A549 (cell line): ENCODE results near the gene FAM8A1.

Experiments used
- CHD2 ChIP-seq: fragments of 150-350 bp; IDR thresholded peaks from 2 replicates; pipeline ENCODE4 v1.6.1; 2014; ENCODE audit warnings: low read length; ENCODE audit not compliant: partially characterized antibody
- CHD4 ChIP-seq: fragments of 200-600 bp; sonication (generic); IDR thresholded peaks from 2 replicates; pipeline ENCODE4 v1.6.1; 2016; ENCODE audit warnings: antibody characterized with exemption, mild to moderate bottlenecking, borderline replicate concordance
- EP300 ChIP-seq, 2 experiments: fragments of >200 bp; sonication (Bioruptor Twin); formaldehyde crosslinking; IDR thresholded peaks; 2 replicates in 1 of 2; 3 replicates in 1 of 2; pipeline ENCODE4 v1.6.1; 2016 to 2017
- MYC ChIP-seq: IDR thresholded peaks from 2 replicates; pipeline ENCODE4 v1.6.1; 2012; ENCODE audit warnings: mild to moderate bottlenecking, inconsistent platforms, low read length, improper control_type of control experiment, borderline replicate concordance
- NR3C1 ChIP-seq: fragments of >200 bp; sonication (Bioruptor Twin); formaldehyde crosslinking; IDR thresholded peaks from 3 replicates; pipeline ENCODE4 v1.6.1; 2017
- POLR2A ChIP-seq: IDR thresholded peaks from 2 replicates; pipeline ENCODE4 v1.6.1; 2012; ENCODE audit warnings: mild to moderate bottlenecking, low read length
- RCOR1 ChIP-seq: fragments of 150-350 bp; IDR thresholded peaks from 2 replicates; pipeline ENCODE4 v1.6.1; 2014; ENCODE audit warnings: antibody characterized with exemption, low read length, low read depth
- TF ChIP-seq, protein P1 (sequence below): fragments of 150-350 bp; IDR thresholded peaks from 2 replicates; pipeline ENCODE4 v1.6.1; 2014; ENCODE audit warnings: low read depth, mild to moderate bottlenecking, low read length
- TF ChIP-seq, protein P2 (sequence below): fragments of >200 bp; sonication (Bioruptor Twin); formaldehyde crosslinking; IDR thresholded peaks from 3 replicates; pipeline ENCODE4 v1.5.1; 2016
- TF ChIP-seq, protein P3 (sequence below): IDR thresholded peaks from 2 replicates; pipeline ENCODE4 v1.6.1; 2012
- TF ChIP-seq, protein P4 (sequence below): fragments of >200 bp; sonication (Bioruptor Twin); formaldehyde crosslinking; IDR thresholded peaks from 3 replicates; pipeline ENCODE4 v1.6.1; 2016
- TF ChIP-seq, protein P5 (sequence below): fragments of 200-600 bp; sonication (generic); IDR thresholded peaks from 2 replicates; pipeline ENCODE4 v1.6.1; 2016; ENCODE audit warnings: antibody characterized with exemption, mild to moderate bottlenecking, moderate library complexity
- TF ChIP-seq, protein P6 (sequence below): fragments of 450-650 bp; IDR thresholded peaks from 2 replicates; pipeline ENCODE4 v1.6.1; 2014; ENCODE audit warnings: antibody characterized with exemption

DNA sequence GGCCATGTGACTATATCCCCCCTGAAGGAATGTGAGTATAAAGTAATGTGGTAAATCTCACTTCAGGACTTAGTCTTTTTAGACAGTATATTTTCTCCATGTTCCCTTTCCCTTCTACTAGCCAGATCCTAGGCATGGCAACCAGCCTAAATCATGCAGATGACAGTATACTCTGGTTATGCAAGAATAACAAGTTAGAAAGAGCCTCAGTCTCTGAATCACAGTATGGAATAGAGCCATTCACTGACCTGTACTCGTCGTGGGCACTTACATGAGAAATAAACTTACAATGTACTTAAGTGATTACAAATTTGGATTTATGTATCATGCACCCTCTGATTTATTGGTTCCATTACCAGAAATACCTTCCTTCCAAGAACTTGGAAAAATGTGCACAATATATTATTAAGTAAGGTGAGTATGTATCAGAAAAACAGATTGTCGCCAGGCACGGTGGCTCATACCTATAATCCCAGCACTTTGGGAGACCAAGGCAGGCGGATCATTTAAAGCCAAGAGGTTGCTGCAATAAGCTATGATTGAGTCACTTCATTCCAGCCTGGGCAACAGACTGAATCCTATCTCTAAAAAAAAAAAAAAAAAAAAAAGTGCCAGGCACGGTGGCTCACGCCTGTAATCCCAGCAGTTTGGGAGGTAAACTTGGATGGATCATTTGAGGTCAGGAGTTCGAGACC, 25.1 kb upstream of the FAM8A1 start:
- TF ChIP-seq CHD2 (no peak), POLR2A (no peak), RCOR1 (no peak), NR3C1 (no peak), MYC (no peak), EP300 (IDR thresholded peaks at IDR 0.05) (no peak), CHD4 (no peak)
- TF ChIP-seq, protein P1, sequence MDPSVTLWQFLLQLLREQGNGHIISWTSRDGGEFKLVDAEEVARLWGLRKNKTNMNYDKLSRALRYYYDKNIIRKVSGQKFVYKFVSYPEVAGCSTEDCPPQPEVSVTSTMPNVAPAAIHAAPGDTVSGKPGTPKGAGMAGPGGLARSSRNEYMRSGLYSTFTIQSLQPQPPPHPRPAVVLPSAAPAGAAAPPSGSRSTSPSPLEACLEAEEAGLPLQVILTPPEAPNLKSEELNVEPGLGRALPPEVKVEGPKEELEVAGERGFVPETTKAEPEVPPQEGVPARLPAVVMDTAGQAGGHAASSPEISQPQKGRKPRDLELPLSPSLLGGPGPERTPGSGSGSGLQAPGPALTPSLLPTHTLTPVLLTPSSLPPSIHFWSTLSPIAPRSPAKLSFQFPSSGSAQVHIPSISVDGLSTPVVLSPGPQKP, result no peak
- TF ChIP-seq, protein P2, sequence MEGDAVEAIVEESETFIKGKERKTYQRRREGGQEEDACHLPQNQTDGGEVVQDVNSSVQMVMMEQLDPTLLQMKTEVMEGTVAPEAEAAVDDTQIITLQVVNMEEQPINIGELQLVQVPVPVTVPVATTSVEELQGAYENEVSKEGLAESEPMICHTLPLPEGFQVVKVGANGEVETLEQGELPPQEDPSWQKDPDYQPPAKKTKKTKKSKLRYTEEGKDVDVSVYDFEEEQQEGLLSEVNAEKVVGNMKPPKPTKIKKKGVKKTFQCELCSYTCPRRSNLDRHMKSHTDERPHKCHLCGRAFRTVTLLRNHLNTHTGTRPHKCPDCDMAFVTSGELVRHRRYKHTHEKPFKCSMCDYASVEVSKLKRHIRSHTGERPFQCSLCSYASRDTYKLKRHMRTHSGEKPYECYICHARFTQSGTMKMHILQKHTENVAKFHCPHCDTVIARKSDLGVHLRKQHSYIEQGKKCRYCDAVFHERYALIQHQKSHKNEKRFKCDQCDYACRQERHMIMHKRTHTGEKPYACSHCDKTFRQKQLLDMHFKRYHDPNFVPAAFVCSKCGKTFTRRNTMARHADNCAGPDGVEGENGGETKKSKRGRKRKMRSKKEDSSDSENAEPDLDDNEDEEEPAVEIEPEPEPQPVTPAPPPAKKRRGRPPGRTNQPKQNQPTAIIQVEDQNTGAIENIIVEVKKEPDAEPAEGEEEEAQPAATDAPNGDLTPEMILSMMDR, result no peak
- TF ChIP-seq, protein P3, sequence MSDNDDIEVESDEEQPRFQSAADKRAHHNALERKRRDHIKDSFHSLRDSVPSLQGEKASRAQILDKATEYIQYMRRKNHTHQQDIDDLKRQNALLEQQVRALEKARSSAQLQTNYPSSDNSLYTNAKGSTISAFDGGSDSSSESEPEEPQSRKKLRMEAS, result no peak
- TF ChIP-seq, protein P4, sequence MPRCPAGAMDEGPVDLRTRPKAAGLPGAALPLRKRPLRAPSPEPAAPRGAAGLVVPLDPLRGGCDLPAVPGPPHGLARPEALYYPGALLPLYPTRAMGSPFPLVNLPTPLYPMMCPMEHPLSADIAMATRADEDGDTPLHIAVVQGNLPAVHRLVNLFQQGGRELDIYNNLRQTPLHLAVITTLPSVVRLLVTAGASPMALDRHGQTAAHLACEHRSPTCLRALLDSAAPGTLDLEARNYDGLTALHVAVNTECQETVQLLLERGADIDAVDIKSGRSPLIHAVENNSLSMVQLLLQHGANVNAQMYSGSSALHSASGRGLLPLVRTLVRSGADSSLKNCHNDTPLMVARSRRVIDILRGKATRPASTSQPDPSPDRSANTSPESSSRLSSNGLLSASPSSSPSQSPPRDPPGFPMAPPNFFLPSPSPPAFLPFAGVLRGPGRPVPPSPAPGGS, result no peak
- TF ChIP-seq, protein P5, sequence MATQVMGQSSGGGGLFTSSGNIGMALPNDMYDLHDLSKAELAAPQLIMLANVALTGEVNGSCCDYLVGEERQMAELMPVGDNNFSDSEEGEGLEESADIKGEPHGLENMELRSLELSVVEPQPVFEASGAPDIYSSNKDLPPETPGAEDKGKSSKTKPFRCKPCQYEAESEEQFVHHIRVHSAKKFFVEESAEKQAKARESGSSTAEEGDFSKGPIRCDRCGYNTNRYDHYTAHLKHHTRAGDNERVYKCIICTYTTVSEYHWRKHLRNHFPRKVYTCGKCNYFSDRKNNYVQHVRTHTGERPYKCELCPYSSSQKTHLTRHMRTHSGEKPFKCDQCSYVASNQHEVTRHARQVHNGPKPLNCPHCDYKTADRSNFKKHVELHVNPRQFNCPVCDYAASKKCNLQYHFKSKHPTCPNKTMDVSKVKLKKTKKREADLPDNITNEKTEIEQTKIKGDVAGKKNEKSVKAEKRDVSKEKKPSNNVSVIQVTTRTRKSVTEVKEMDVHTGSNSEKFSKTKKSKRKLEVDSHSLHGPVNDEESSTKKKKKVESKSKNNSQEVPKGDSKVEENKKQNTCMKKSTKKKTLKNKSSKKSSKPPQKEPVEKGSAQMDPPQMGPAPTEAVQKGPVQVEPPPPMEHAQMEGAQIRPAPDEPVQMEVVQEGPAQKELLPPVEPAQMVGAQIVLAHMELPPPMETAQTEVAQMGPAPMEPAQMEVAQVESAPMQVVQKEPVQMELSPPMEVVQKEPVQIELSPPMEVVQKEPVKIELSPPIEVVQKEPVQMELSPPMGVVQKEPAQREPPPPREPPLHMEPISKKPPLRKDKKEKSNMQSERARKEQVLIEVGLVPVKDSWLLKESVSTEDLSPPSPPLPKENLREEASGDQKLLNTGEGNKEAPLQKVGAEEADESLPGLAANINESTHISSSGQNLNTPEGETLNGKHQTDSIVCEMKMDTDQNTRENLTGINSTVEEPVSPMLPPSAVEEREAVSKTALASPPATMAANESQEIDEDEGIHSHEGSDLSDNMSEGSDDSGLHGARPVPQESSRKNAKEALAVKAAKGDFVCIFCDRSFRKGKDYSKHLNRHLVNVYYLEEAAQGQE, result no peak
- TF ChIP-seq, protein P6, sequence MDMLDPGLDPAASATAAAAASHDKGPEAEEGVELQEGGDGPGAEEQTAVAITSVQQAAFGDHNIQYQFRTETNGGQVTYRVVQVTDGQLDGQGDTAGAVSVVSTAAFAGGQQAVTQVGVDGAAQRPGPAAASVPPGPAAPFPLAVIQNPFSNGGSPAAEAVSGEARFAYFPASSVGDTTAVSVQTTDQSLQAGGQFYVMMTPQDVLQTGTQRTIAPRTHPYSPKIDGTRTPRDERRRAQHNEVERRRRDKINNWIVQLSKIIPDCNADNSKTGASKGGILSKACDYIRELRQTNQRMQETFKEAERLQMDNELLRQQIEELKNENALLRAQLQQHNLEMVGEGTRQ, result no peak
